ENCODE measurements around the gene OSBPL2. TPM values are rescaled to one million over a fixed set of nuclear protein-coding genes. Genes with fewer than 3 reads are reported as not detected.
A peak's percentile ranks its signal among the peaks of the same experiment; 100 is the strongest.

Gene OSBPL2
- total RNA-seq, 4 donors from 2014 or later = 52.8 to 86.7 (median 64.2) TPM

- Histone ChIP-seq H3K27ac (peak overlapping the region in 3 of 4 donors; percentile 13 to 85 (median 32)), H3K27me3 (no peaks in the 10 kb centered on the region), H3K4me1 (peaks cover 0 to 13% (median 2%) of the 10 kb centered on the region in 4 donors), H3K36me3 (peaks cover 0 to 30% (median 0%) of the 10 kb centered on the region in 3 donors), H3K4me3 (no peak overlapping the region), H3K9me3 (no peaks in the 10 kb centered on the region)
- DNase-seq = peak in 2 of 3 donors; percentile 87 to 90
- TF ChIP-seq POLR2A (IDR thresholded peaks at IDR 0.05) = no peak
- TF ChIP-seq, protein P1, sequence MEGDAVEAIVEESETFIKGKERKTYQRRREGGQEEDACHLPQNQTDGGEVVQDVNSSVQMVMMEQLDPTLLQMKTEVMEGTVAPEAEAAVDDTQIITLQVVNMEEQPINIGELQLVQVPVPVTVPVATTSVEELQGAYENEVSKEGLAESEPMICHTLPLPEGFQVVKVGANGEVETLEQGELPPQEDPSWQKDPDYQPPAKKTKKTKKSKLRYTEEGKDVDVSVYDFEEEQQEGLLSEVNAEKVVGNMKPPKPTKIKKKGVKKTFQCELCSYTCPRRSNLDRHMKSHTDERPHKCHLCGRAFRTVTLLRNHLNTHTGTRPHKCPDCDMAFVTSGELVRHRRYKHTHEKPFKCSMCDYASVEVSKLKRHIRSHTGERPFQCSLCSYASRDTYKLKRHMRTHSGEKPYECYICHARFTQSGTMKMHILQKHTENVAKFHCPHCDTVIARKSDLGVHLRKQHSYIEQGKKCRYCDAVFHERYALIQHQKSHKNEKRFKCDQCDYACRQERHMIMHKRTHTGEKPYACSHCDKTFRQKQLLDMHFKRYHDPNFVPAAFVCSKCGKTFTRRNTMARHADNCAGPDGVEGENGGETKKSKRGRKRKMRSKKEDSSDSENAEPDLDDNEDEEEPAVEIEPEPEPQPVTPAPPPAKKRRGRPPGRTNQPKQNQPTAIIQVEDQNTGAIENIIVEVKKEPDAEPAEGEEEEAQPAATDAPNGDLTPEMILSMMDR (IDR thresholded peaks at IDR 0.05) = no peak
These were observed 99.4 kb downstream of the OSBPL2 start for GRCh38 chr20:62337558-62338293.

DNA sequence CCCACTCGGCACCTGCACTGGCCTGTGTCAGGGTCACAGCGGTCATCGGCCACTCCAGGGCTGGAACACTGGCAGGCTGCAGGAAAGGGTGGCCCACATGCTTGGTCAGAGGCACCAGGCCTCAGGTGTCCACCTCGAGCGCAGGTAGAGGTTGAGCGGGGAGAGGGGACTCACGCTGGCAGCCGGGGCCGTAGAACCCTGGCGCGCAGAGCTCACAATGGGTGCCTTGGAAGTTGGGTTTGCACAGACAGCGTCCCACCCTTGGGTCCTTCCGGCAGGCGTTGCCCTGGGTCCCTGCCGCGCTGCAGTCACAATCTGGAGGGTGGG lies 99.9 kb downstream of the OSBPL2 start:
- Histone ChIP-seq H3K36me3 (peaks cover 0 to 24% (median 0%) of the 10 kb centered on the region in 3 donors), H3K9me3 (no peaks in the 10 kb centered on the region), H3K4me3 (no peak overlapping the region), H3K27ac (peak overlapping the region in 3 of 4 donors; percentile 13 to 85 (median 32)), H3K4me1 (peaks cover 0 to 13% (median 2%) of the 10 kb centered on the region in 4 donors), H3K27me3 (no peaks in the 10 kb centered on the region)
- DNase-seq = no peak
- TF ChIP-seq, protein P1 (IDR thresholded peaks at IDR 0.05) = no peak
- TF ChIP-seq POLR2A (IDR thresholded peaks at IDR 0.05) = no peak

GRCh38 chr20:62339647-62340062 lies 101.3 kb downstream of the OSBPL2 start:
- peaks cover 0 to 21% (median 0%) of the 10 kb centered on the region in 3 donors for H3K36me3 ChIP-seq
- H3K4me3 ChIP-seq = peak overlapping the region in 2 of 4 donors; percentile 15 to 20
- H3K4me1 ChIP-seq = peaks cover 0 to 13% (median 2%) of the 10 kb centered on the region in 4 donors
- H3K27me3 ChIP-seq = no peaks in the 10 kb centered on the region
- no peaks in the 10 kb centered on the region for H3K9me3 ChIP-seq
- peak in 2 of 3 donors; percentile 81 to 83 for DNase-seq
- peak overlapping the region in 2 of 4 donors; percentile 75 to 85 for H3K27ac ChIP-seq
- TF ChIP-seq POLR2A (IDR thresholded peaks at IDR 0.05) = no peak
- TF ChIP-seq, protein P1 (IDR thresholded peaks at IDR 0.05) = no peak

DNA sequence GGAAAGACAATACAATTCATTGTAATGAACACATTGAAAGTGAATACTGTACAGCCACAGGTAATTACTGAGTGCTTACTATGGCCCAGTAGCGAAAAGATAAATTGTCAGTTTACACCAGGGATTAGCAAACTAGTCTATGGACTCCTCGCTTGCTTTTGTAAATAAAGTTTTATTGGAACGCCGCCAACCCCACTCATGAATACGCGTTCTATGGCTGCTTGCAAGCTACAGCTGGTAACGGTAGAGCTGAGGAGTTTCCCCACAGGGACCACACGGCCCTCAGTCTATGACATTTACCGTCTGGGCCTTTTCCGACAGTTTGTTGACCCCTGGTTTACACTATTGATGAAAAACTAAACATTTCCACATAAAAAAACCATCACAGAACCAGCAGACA lies 104.6 kb downstream of the OSBPL2 start:
- no peak overlapping the region for H3K4me3 ChIP-seq
- H3K36me3 ChIP-seq = peaks cover 0 to 5% (median 0%) of the 10 kb centered on the region in 3 donors
- H3K27me3 ChIP-seq = no peaks in the 10 kb centered on the region
- TF ChIP-seq POLR2A (IDR thresholded peaks at IDR 0.05) = no peak
- TF ChIP-seq, protein P1 (IDR thresholded peaks at IDR 0.05) = no peak
- peak overlapping the region in 1 of 4 donors; percentile 56 for H3K27ac ChIP-seq
- H3K9me3 ChIP-seq = no peaks in the 10 kb centered on the region
- no peak for DNase-seq
- H3K4me1 ChIP-seq = peaks cover 0 to 4% (median 0%) of the 10 kb centered on the region in 4 donors

- H3K27ac ChIP-seq = peak overlapping the region in 1 of 4 donors; percentile 56
These were observed 105.8 kb downstream of the OSBPL2 start for GRCh38 chr20:62344092-62344491.

More at GRCh38 chr20:62344092-62344491, 105.8 kb downstream of the OSBPL2 start:
- DNase-seq = no peak
- Histone ChIP-seq H3K4me1 (no peaks in the 10 kb centered on the region), H3K27me3 (no peaks in the 10 kb centered on the region), H3K36me3 (no peaks in the 10 kb centered on the region), H3K4me3 (no peak overlapping the region), H3K9me3 (no peaks in the 10 kb centered on the region)
- no peak for TF ChIP-seq POLR2A (IDR thresholded peaks at IDR 0.05)
- TF ChIP-seq, protein P1 (IDR thresholded peaks at IDR 0.05) = no peak
